Spleen (tissue), 7 donors: ENCODE results near the gene TRIM66.

Experiments
- POLR2A ChIP-seq, 3 donors: fragments of 450-650 bp; IDR thresholded peaks; one replicate each; pipeline ENCODE4 v1.5.1; 2017; ENCODE audit warnings: antibody characterized with exemption in 3 of 3, mild to moderate bottlenecking in 1 of 3
- POLR2AphosphoS5 ChIP-seq, 3 donors: sonication (generic); formaldehyde crosslinking; IDR thresholded peaks; one replicate each; pipeline ENCODE4 v1.5.1; 2017; ENCODE audit warnings: antibody characterized with exemption in 3 of 3
- TF ChIP-seq, protein P1 (sequence below), 11 experiments: fragments of 200-600 bp in 7 of 11; fragments of 450-650 bp in 4 of 11; sonication (generic) in 4 of 11; IDR thresholded peaks in 8 of 11; conservative IDR thresholded peaks in 3 of 11; 1 replicate in 7 of 11; 2 replicates in 4 of 11; pipeline versions ENCODE4 v1.4.0 to v1.8.0; 2016 to 2021; ENCODE audit warnings: antibody characterized with exemption in 11 of 11, inconsistent platforms in 4 of 11, mild to moderate bottlenecking in 1 of 11
- donor health status: DM: no; HTN: no; CAD: no; lungs with moderate emphysema.
- donor health status: DM: no; HTN: no; CAD: no.
- donor health status: DM: no; HTN: no; CAD: no.

GRCh38 chr11:8634498-8634897 lies 48.0 kb downstream of the TRIM66 start:
- TF ChIP-seq, protein P1, sequence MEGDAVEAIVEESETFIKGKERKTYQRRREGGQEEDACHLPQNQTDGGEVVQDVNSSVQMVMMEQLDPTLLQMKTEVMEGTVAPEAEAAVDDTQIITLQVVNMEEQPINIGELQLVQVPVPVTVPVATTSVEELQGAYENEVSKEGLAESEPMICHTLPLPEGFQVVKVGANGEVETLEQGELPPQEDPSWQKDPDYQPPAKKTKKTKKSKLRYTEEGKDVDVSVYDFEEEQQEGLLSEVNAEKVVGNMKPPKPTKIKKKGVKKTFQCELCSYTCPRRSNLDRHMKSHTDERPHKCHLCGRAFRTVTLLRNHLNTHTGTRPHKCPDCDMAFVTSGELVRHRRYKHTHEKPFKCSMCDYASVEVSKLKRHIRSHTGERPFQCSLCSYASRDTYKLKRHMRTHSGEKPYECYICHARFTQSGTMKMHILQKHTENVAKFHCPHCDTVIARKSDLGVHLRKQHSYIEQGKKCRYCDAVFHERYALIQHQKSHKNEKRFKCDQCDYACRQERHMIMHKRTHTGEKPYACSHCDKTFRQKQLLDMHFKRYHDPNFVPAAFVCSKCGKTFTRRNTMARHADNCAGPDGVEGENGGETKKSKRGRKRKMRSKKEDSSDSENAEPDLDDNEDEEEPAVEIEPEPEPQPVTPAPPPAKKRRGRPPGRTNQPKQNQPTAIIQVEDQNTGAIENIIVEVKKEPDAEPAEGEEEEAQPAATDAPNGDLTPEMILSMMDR (IDR thresholded peaks at IDR 0.05 in 8 of 11, conservative IDR thresholded peaks at IDR 0.05 in 3 of 11), result no peak
- no peak for TF ChIP-seq POLR2AphosphoS5 (IDR thresholded peaks at IDR 0.05)
- TF ChIP-seq POLR2A (IDR thresholded peaks at IDR 0.05), result no peak
